Esophagus squamous epithelium (tissue), 4 donors: ENCODE results near the gene TMEM150C.

Experiments
- POLR2A ChIP-seq, 4 donors: fragments of 450-650 bp; IDR thresholded peaks; one replicate each; pipeline ENCODE4 v1.6.1; 2017; ENCODE audit warnings: antibody characterized with exemption in 4 of 4, mild to moderate bottlenecking in 4 of 4, moderate library complexity in 3 of 4
- TF ChIP-seq, protein P1 (sequence below), 6 experiments: fragments of 450-650 bp in 4 of 6; fragments of 200-600 bp in 2 of 6; sonication (generic) in 2 of 6; IDR thresholded peaks; one replicate each; pipeline ENCODE4 v1.5.1; 2016 to 2019; ENCODE audit warnings: antibody characterized with exemption in 6 of 6, mild to moderate bottlenecking in 4 of 6, moderate library complexity in 4 of 6

GRCh38 chr4:82496349-82496748, 65.4 kb downstream of the TMEM150C start:
- TF ChIP-seq POLR2A (IDR thresholded peaks at IDR 0.05), result no peak
- TF ChIP-seq, protein P1, sequence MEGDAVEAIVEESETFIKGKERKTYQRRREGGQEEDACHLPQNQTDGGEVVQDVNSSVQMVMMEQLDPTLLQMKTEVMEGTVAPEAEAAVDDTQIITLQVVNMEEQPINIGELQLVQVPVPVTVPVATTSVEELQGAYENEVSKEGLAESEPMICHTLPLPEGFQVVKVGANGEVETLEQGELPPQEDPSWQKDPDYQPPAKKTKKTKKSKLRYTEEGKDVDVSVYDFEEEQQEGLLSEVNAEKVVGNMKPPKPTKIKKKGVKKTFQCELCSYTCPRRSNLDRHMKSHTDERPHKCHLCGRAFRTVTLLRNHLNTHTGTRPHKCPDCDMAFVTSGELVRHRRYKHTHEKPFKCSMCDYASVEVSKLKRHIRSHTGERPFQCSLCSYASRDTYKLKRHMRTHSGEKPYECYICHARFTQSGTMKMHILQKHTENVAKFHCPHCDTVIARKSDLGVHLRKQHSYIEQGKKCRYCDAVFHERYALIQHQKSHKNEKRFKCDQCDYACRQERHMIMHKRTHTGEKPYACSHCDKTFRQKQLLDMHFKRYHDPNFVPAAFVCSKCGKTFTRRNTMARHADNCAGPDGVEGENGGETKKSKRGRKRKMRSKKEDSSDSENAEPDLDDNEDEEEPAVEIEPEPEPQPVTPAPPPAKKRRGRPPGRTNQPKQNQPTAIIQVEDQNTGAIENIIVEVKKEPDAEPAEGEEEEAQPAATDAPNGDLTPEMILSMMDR (IDR thresholded peaks at IDR 0.05), result no peak
